ENCODE data around the gene NUDT3.

The NUDT3 gene

GRCh38 chr6:34285448-34286164 is 106.9 kb downstream of the NUDT3 start:
- no peak for DNase-seq (ENCODE audit: low read depth)
- no peak for TF ChIP-seq CTCF (IDR thresholded peaks at IDR 0.05; ENCODE audit: insufficient read depth, low read depth, low read length, missing control alignments)
- H3K4me3 ChIP-seq (ENCODE audit: low read length): no peak overlapping the region

GRCh38 chr6:34284563-34285447 is 107.7 kb downstream of the NUDT3 start:
- no peak for TF ChIP-seq CTCF (IDR thresholded peaks at IDR 0.05; ENCODE audit: insufficient read depth, low read depth, low read length, missing control alignments)
- DNase-seq (ENCODE audit: low read depth): no peak
- H3K4me3 ChIP-seq (ENCODE audit: low read length): no peak overlapping the region

GRCh38 chr6:34281702-34282334 is 110.7 kb downstream of the NUDT3 start:
- DNase-seq (ENCODE audit: low read depth): no peak
- no peak overlapping the region for H3K4me3 ChIP-seq (ENCODE audit: low read length)
- TF ChIP-seq CTCF (IDR thresholded peaks at IDR 0.05; ENCODE audit: insufficient read depth, low read depth, low read length, missing control alignments): no peak

GRCh38 chr6:34280216-34280615 is 112.3 kb downstream of the NUDT3 start:
- no peak for DNase-seq (ENCODE audit: low read depth)
- no peak overlapping the region for H3K4me3 ChIP-seq (ENCODE audit: low read length)
- TF ChIP-seq CTCF (IDR thresholded peaks at IDR 0.05; ENCODE audit: insufficient read depth, low read depth, low read length, missing control alignments): no peak

- no peak overlapping the region for H3K4me3 ChIP-seq (ENCODE audit: low read length)
- TF ChIP-seq CTCF (IDR thresholded peaks at IDR 0.05; ENCODE audit: insufficient read depth, low read depth, low read length, missing control alignments): no peak
- no peak for DNase-seq (ENCODE audit: low read depth)
Measured at GRCh38 chr6:34278833-34279232, 113.6 kb downstream of the NUDT3 start.

GRCh38 chr6:34277763-34278112 is 114.7 kb downstream of the NUDT3 start:
- no peak overlapping the region for H3K4me3 ChIP-seq (ENCODE audit: low read length)
- no peak for DNase-seq (ENCODE audit: low read depth)
- TF ChIP-seq CTCF (IDR thresholded peaks at IDR 0.05; ENCODE audit: insufficient read depth, low read depth, low read length, missing control alignments): no peak
